ELF-1 (cell line): ENCODE measurements around the gene H2BW2.
"Not testable (repeated sequence)": the region's sequence is repeated elsewhere in the genome, so short reads cannot be mapped to it uniquely, and the experiment has no call there.

ENCODE experiments used
- DNase-seq: peaks from one replicate; pipeline ENCODE4 v3.0.0-alpha.2; 2016; ENCODE audit warnings: low read depth, low spot score

H2BW2 gene

DNA sequence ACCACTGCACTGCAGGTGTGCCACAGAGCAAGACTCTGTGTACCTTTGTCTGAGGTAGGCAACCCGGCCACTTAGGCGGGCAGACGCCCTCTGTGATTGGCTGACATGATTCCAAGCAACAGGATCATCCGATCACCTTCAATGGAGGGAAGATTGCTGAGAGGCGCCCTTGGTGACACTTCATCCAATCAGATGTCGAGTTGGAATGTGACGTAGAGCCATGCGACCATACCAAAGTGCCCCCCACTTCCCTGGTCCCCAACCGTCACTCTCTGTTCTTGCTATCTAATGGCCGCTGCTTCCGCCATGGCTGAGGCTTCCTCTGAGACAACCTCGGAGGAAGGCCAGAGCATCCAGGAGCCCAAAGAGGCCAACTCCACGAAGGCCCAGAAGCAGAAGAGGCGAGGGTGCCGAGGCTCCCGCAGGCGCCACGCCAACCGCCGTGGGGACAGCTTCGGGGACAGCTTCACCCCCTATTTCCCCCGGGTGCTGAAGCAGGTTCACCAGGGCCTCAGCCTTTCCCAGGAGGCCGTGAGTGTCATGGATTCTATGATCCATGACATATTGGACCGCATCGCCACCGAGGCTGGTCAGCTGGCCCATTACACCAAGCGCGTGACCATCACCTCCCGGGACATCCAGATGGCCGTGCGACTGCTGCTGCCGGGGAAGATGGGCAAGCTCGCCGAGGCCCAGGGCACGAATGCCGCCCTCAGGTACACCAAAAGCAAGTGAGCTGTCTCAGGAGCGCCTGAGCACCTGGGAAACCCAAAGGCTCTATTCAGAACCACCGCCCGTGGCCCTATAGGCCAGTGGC is at the start of gene H2BW2:
H2BW2 (plus strand) TSS at position 268 of the 817 bp plus-strand sequence; CDS start at position 307, 39 bp downstream.
- no peak for DNase-seq

DNA sequence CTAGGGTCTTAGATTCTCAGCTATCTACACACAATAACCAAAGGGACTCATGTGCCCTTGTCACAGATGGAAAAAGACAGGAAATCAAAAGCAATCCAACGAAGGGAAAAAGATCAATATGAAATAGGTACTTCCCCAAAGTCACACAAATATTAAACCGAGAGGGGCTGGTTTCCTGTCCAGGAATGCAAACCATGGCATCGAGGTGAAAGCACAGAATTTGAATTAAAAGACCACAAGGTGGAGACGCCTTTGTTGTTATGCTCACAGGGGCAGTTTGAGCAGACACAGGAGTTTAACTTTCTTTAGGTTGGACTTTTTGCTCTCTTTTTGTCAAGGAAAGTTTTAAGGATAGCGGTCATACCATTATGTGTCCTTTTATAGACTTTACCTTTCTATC is 40.5 kb upstream of the H2BW2 start:
- no peak for DNase-seq

DNA sequence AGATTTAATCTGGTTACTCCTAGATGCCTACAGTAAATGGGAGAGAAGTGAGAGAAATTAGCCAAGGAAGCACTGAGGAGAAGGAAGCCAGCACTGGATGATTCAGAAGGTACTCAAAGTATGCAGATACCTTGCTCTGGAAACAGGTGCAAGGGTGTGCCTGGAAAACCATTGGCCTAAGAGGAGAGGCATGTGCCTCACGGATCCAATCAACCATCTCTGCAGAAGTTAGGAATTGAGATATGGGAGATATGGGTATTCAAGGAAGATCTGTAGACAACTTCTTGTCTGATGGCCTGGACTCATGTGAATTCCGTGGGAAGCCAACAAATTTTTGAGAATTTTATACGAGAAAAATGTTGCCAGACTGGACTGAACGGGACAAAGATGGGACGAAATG is 30.9 kb upstream of the H2BW2 start:
- DNase-seq, result no peak

DNA sequence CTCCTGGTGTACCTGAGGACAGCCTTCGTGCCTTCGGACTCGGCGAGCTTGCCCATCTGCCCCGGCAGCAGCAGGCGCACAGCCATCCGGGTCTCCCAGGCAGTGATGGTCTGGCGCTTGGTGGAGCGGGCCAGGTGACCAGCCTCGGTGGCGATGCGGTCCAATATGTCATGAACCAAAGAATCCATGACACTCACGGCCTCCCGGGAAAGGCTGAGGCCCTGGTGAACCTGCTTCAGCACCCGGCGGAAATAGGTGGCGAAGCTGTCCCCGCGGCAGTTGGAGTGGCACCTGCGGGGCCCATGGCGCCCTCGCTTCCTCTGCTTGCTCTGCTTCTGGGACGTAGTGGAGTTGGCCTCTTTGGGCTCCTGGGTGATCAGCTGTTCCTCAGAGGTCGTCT is 26.6 kb upstream of the H2BW2 start:
- no peak for DNase-seq

DNA sequence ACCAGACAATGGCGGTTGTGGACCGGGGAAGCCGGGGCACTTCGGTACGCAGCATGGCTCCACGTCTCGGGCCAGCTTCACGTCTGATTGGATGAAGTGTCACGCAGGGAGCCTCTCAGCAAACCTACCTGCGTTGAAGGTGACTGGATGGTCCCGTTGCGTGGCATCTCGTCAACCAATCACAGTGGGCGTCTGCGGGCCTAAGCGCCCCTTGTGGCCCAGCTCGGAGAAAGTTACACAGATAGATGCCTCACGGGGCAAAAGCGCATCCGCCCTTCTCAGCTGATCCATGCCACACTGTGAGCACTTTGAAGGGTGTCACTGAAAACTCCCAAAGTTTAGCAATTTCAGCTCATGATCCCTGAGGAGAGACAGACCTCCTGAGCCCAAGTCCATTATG is 26.1 kb upstream of the H2BW2 start, which contains the start of gene H2BW1:
H2BW1 (minus strand) TSS at position 103 of the 400 bp plus-strand sequence. CDS start 132 bp downstream, outside the sequence.
- DNase-seq, result no peak

DNA sequence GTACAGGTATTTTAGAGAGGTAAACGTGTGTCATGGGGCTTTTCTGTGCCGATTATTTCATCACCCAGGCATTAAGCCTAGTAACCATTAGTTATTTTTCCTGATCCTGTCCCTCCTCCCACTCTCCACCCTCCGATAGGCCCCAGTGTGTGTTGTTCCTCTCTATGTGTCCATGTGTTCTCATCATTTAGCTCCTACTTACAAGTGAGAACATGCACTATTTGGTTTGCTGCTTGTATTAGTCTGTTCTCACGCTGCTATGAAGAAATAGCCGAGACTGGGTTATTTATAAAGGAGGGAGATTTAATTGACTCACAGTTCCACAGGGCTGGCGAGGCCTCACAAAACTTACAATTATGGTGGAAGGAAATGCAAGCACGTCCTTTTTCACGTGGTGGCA is 24.2 kb upstream of the H2BW2 start:
- DNase-seq, result not testable (repeated sequence)

DNA sequence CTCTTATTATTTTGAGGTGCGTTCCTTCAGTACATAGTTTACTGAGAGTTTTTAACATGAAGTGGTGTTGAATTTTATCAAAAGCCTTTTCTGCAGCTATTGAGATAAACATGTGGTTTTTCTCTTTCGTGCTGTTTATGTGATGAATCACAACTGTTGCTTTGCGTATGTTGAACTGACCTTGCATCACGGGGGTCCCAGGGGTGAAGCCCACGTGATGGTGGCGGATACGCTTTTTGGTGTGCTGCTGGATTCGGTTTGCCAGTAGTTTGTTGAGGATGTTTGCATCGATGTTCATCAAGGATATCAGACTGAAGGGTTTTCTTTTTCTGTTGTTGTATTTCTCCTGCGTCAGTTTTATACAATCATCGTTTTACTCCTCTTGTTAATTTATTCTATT is 21.6 kb upstream of the H2BW2 start:
- DNase-seq, result no peak

DNA sequence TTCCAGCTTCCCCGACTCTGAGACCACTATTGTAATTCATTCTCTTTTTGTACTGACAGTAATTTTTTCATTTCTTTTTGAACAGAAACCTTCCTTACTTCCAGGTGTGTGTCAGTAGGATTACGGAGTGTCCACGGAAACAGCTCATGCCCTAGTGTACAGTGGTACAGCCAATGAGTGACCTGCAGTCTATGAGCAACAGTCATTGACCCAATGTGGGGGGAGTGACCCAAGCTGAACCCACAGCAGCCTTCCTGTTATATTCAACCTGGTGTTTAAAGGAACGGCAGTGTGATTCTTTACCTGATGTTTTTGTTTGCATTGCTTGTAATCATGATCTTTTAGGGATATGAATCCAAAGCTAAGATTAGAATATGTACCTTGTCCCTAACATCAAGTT is 1.2 kb downstream of the H2BW2 start:
- DNase-seq, result no peak

DNA sequence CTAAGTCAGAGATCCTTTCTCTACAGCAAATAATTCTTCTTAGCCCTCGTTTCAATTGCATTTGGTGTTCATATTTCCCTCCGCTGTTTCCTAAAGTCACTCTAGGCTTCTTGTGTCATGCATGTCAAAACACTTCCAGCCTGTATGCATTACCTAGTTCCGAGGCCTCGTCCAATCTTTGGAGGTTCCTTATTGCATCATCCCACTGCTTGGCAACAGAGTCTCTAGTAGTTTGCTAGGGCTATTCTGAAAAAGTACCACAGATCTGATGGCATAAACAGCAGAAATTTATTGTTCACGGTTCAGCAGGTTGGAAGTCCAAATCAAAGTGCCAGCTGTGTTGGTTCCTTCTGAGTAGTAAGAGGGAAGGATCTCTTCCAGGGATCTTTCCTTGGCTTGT is 5.9 kb downstream of the H2BW2 start:
- no peak for DNase-seq

DNA sequence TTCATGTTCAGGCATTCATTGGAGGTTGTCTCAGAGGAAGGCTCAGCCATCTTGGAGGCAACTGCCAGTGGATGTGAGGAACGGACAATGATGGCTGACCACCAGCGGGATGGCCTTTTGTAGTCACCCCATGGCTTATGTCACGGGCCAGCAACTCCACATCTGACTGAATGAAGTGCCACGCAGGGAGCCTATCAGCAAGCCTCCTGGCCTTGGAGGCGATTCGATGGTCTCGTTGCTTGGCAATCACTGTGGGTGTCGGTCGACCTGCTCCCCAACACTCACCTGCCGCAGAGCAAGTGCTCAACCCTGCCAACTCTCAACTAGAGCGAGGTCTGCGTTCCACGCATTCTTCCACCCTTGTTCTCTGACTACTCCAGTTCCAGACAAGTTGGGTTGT is 7.4 kb downstream of the H2BW2 start:
- no peak for DNase-seq

DNA sequence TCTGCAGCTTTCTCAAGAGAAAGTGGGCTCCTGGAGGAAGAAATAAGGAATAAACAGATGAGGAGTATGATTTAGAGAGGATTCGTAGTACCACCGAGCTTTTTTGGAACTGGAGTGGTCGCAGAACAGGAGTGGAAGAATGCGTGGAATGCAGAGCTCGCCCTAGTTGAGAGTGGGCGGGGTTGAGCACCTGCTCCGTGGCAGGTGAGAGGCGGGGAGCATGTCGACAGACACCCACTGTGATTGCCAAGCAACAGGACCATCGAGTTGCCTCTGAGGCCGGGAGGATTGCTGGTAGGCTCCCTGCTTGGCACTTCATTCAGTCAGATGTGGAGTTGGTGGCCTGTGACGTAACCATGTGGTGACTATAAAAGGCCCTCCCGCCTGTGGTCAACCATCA is 15.2 kb downstream of the H2BW2 start:
- not testable (repeated sequence) for DNase-seq

DNA sequence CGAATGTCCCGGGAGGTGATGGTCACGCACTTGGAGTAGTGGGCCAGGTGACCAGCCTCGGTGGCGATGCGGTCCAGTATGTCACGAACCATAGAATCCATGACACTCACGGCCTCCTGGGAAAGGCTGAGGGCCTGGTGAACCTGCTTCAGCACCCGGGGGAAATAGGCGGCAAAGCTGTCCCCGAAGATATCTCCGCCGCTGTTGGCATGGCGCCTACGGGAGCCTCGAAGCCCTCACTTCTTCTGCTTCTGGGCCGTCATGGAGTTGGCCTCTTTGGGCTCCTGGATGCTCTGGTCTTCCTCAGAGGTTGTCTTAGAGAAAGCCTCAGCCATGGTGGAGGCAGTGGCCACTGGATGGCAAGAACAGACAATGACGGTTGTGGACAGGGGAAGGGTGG is 22.9 kb downstream of the H2BW2 start:
- DNase-seq, result not testable (repeated sequence)

DNA sequence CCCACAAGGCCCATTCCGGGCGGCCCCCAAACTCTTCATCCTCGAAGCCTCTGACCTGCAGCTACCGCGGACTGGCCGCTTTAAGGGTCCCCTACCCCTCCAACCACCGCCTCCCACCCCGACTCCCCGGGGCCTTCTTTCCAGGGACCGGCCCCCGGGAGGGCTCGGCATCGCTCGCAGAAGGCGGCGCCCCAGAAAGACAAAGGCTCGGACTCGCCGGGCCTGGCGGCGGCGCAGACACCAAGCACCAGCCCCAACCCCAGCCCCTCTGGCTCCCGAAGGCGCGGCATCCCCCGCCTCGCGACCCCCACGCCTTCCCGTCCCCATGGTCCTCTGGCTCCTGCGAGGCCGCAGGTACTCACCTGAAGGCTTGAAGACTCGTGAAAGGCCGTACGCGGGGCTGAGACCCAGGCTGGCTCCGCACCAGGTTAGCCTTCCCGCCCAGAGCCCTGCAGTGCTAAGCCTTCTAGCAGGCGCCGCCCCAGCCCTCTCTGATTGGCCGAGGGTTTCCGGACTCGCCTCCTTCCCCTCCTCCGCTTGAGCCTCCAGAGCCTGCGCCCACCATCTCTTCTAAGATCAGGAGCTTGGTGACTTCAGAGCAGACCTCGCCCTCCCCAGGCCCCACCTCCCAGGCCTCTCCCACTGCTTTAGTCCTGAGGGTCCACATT is 36.2 kb downstream of the H2BW2 start, which contains the start of gene TMSB15C:
TMSB15C (minus strand) TSS at position 459 of the 668 bp plus-strand sequence.
- not testable (repeated sequence) for DNase-seq

DNA sequence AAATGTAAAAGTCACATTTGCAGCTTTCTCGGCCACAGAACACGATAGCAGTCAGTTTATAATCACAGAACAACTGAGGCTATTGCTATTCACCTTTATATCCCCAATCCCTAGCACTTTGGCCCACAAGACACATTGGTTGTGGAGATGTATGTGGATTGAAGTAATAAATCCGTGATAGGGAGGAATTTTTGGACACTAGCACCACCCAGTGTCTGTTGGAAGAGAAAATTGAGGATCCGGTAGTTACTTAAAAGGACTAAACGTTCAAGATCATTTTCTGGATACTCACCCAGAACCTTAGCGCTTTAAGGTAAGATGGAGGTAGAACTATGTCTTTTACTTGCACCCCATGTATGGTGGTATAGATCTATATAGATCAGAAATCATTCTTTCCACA is 38.1 kb downstream of the H2BW2 start:
- not testable (repeated sequence) for DNase-seq

DNA sequence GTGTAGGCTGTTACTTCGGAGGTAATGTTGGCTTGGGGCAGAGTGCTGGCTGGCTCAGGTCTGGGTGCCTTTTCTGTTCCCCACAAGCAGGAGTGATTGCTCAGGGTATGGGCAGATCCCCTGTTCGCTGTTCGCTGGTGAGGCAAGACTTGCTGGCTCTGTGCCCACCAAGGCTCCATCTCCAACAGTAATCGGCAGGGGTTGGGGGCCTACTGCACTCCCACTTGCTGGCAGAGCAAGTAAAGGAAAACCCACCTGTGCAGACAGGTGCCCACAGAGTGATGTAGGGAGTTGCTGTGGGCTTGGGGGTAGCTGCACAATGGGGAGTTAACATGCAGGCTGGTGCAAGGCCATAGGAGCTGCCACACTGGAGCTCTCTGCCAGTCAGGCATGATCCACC is 44.3 kb downstream of the H2BW2 start:
- no peak for DNase-seq

DNA sequence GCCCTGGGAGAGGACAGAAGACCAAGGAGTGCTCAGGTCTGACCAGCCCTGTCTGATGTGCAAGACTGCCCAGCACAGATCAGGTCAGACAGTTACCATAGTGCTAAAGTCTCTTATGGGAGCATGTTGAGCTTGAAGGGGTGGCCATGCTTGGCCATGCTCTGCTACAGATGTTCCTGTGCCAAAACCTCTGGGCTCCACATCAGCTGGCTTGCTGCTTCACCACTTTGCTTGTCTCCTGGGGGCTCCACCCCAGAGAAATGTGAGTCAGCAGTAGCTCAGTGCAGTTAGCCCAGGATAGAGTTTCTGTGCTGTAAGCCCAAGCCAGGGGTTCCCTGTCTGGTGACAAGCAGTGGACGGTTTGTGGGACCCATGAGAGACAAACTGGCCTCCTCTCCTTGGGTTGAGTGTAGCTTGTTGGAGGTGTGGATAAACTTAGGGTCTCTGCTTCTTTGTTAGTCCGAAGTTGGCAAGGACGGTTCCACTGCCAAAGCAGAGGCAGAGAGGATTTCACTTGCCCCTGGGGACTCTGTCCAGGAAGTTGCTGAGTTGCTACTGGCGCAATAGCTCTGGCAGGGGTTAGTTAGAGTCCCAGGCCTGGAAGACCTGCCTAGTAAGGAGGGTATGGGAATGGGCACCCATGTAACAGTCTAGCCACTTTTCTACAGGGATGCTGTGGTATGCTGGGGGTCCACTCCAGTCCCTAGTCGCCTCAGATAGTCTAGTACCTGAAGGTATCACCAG is 45.0 kb downstream of the H2BW2 start:
- no peak for DNase-seq

DNA sequence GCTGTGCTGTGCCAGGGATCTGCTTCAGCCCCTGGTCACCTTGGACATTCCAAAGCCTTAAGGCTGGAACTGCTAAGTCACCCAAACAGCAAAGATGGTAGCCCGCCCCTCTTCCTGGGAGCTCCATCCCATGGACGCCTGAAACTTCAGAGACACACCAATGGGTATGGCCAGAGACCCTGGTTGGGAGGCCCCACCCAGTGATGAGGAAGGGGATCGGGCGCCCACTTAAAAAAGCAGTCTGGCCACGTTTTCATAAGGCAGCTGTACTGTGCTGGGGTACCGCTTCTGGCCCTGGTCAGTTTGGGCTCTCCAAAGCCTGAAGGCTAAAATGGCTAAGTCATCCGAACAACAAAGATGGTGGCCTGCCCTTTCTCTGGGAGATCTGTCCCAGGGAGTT is 45.7 kb downstream of the H2BW2 start:
- no peak for DNase-seq

DNA sequence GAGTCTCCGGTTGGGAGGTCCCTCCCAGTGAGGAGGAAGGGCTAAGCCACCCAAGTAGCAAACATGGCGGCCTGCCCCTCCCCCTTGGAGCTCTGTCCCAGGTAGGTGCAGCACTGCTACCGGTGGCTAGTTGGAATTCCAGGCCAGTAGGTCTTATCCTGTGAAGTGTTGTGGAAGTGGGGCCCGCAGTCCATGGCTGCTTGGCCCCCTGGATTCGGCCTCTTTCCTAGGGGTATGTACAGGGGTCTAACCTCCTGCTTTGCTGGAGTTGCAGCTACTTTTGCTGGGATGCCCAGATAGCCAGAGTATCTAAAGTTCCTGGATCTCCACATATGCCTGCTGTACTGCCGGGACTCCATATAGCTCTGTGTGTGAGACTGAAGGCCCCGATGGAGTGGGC is 46.2 kb downstream of the H2BW2 start:
- DNase-seq, result no peak
